Measurements from ENCODE around the gene DPH2. TPM values are rescaled to one million over a fixed set of nuclear protein-coding genes. Genes with fewer than 3 reads are reported as not detected.

DPH2 gene
- total RNA-seq: 10 to 100 TPM; 20.5 to 23.0 TPM

- H3K27ac ChIP-seq: peak within 1 kb of the TSS in 1 of 2 donors; percentile 15
- peaks cover 0 to 26% of the 10 kb centered on the region in 2 donors for H3K4me1 ChIP-seq
- H3K9me3 ChIP-seq: no peaks in the 10 kb centered on the region
- peak; percentile 98 for DNase-seq (ENCODE audit: low spot score)
- H3K4me3 ChIP-seq: peak within 1 kb of the TSS; percentile 69 to 86
- H3K36me3 ChIP-seq: peaks cover 6% of the 10 kb centered on the region
- TF ChIP-seq CTCF (IDR thresholded peaks at IDR 0.05): peak in 1 of 2 donors; percentile 40
- H3K27me3 ChIP-seq: no peaks in the 10 kb centered on the region
Observed at GRCh38 chr1:43969746-43970466, at the start of gene DPH2. TSS of gene DPH2 (plus strand) at chr1:43970010. CDS start at chr1:43970176, 166 bp downstream.

GRCh38 chr1:43921022-43921421 lies 48.8 kb upstream of the DPH2 start:
- Histone ChIP-seq H3K27me3 (no peaks in the 10 kb centered on the region), H3K9me3 (no peaks in the 10 kb centered on the region), H3K4me1 (no peaks in the 10 kb centered on the region), H3K36me3 (no peaks in the 10 kb centered on the region), H3K4me3 (no peak overlapping the region), H3K27ac (no peak overlapping the region)
- no peak for DNase-seq (ENCODE audit: low spot score)
- no peak for TF ChIP-seq CTCF (IDR thresholded peaks at IDR 0.05)

- no peak for DNase-seq (ENCODE audit: low spot score)
- no peaks in the 10 kb centered on the region for H3K36me3 ChIP-seq
Observed at GRCh38 chr1:43924516-43924915, 45.3 kb upstream of the DPH2 start.

GRCh38 chr1:43925846-43926245 lies 44.0 kb upstream of the DPH2 start:
- H3K27me3 ChIP-seq: no peaks in the 10 kb centered on the region
- H3K27ac ChIP-seq: no peak overlapping the region
- H3K4me1 ChIP-seq: no peaks in the 10 kb centered on the region
- no peaks in the 10 kb centered on the region for H3K9me3 ChIP-seq
- no peak overlapping the region for H3K4me3 ChIP-seq
- no peaks in the 10 kb centered on the region for H3K36me3 ChIP-seq
- no peak for TF ChIP-seq CTCF (IDR thresholded peaks at IDR 0.05)
- DNase-seq (ENCODE audit: low spot score): no peak

More at GRCh38 chr1:43924516-43924915, 45.3 kb upstream of the DPH2 start:
- H3K27me3 ChIP-seq: no peaks in the 10 kb centered on the region
- H3K4me1 ChIP-seq: no peaks in the 10 kb centered on the region
- no peak overlapping the region for H3K27ac ChIP-seq
- H3K9me3 ChIP-seq: no peaks in the 10 kb centered on the region
- no peak overlapping the region for H3K4me3 ChIP-seq
- no peak for TF ChIP-seq CTCF (IDR thresholded peaks at IDR 0.05)

- Histone ChIP-seq H3K4me3 (no peak overlapping the region), H3K27ac (no peak overlapping the region), H3K9me3 (no peaks in the 10 kb centered on the region), H3K36me3 (no peaks in the 10 kb centered on the region), H3K27me3 (peaks cover 0 to 3% of the 10 kb centered on the region in 2 donors), H3K4me1 (peaks cover 0 to 21% of the 10 kb centered on the region in 2 donors)
- DNase-seq (ENCODE audit: low spot score): no peak
- peak; percentile 18 to 32 for TF ChIP-seq CTCF (IDR thresholded peaks at IDR 0.05)
Observed at GRCh38 chr1:43930168-43930948, 39.5 kb upstream of the DPH2 start.
